PC-3 (cell line): Measurements from ENCODE around the gene NPY4R2.
"Not testable (repeated sequence)": the region's sequence is repeated elsewhere in the genome, so short reads cannot be mapped to it uniquely, and the experiment has no call there.

ENCODE experiments used
- CTCF ChIP-seq: fragments of 300-600 bp; sonication (generic); conservative IDR thresholded peaks from 2 replicates; pipeline ENCODE4 v1.5.1; 2017; ENCODE audit warnings: antibody characterized with exemption, low read depth, mild to moderate bottlenecking, low read length
- EZH2phosphoT487 ChIP-seq: fragments of 300-600 bp; sonication (generic); IDR thresholded peaks from 2 replicates; pipeline ENCODE4 v1.6.1; 2018; ENCODE audit warnings: mild to moderate bottlenecking, antibody characterized with exemption, low read length, borderline replicate concordance

GRCh38 chr10:47890737-47891136 lies 27.7 kb upstream of the NPY4R2 start:
- not testable (repeated sequence) for TF ChIP-seq CTCF, EZH2phosphoT487
